NCI-H2227 treated with DMSO at 0.1 percent for 48 hours (cell line): ENCODE results near the gene MAP7.
"Not testable (repeated sequence)": the region's sequence is repeated elsewhere in the genome, so short reads cannot be mapped to it uniquely, and the experiment has no call there.

Experiments
- DNase-seq: peaks from one replicate; lab custom pipeline; 2025; lab: John Stamatoyannopoulos, UW

Gene MAP7

DNA sequence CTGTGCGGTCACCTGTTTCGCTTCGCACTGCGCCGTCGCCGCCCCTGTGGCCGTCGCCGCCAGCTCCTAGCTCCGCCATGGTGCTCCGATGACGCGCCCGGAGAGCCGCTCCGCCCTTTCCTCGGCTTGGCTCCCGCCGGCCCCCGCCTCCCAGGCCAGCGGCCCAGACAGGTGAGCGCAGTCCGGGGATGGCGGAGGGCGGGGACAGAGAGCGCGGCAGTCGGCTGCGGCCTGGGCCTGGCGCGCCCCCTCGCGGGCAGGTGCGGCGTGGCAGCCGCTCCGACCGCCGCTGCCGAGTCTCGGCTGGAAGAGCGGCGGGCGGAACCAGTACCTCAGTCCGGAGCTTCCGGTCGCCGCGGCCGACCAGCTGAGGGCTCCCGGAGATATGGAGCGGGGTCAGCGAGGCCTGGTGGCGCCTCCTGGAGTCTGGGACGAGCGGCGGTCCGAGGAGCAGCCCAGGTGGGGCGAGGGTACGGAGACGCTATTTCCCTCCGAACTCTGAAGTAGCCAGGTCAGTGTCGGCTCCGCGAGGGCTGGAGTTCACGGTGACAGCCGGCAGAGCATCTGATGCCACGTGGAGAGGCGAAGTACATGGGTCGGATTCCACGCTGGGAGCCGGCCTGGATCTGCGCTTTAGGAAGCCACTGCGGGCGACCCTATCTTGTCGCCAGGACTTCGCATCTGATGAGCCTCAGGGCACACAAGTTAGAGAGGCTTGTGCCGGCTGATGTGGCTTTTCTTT is at the start of gene MAP7:
Gene MAP7, minus strand, starts transcription at position 93 of the 742 bp plus-strand sequence. Its CDS starts 14 bp downstream, at position 79.
- DNase-seq, result peak; percentile 43

DNA sequence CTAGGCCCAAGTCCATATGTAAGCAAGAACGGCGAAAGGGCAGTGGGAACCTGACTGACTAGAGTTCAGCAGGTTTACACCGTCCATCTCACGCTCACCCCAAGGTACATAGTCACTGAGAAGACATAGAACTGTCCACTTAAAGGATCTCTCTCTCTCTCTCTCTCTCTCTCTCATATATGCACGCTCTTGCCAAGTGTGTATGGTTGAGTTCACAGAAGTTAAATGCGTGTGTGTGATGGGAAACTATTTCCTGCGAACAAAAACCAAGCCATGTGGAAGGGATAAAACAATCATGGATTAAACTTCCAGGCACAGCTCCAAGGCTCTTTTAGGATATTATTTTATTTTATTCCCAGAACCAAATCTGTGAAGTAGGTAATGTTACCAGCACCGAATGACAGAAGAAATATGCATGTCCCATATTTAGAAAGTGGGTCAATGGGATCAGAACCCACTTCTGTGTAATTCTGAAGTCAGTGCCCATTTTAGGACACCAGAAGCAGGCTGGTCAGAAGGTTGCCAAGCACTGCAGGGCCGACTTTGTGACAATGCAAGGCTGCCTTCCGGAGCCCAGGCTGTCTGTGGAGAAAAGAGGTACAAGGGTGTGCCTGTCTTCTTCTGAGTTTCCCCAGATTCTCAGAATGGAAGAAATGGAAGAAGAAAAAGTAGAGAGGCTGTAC is 49.2 kb upstream of the MAP7 start:
- DNase-seq, result no peak

DNA sequence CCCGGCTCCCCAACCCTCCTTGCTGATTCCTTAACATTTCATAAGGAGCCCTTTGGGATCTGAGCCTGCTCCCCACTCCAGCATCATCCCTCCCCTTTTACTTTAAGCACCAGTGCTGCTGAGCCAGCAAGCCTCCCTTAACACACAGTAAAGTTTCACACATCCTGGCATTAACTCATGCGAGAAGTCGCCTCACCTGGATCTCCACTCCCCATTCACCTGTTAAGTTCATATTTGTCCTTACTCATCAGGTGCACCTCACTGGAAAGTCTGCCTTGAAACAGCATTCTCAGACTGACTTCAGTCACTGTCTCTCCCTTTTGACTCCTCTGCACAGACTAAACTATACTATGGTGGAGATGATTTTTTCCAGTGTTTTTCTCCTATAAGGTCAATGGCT is 47.8 kb upstream of the MAP7 start:
- DNase-seq, result no peak

DNA sequence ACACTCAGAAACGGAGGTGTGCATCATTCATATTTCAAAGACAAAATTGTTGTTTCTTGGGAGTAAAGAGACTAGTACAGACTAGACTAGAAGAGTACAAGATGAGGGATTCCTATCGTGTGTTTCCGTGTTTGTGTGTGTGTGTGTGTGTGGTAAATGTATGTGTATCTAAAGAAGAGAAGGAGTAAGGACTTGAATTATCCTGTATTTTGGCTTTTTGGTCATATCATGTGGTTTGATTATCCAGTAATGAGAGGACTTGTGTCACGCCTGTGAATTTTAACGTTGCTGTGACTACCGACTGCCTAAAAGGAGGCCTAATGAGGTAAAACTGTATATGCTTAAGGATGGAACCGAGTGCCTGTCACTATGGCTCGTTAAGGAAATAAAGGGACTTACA is 44.4 kb upstream of the MAP7 start:
- no peak for DNase-seq

DNA sequence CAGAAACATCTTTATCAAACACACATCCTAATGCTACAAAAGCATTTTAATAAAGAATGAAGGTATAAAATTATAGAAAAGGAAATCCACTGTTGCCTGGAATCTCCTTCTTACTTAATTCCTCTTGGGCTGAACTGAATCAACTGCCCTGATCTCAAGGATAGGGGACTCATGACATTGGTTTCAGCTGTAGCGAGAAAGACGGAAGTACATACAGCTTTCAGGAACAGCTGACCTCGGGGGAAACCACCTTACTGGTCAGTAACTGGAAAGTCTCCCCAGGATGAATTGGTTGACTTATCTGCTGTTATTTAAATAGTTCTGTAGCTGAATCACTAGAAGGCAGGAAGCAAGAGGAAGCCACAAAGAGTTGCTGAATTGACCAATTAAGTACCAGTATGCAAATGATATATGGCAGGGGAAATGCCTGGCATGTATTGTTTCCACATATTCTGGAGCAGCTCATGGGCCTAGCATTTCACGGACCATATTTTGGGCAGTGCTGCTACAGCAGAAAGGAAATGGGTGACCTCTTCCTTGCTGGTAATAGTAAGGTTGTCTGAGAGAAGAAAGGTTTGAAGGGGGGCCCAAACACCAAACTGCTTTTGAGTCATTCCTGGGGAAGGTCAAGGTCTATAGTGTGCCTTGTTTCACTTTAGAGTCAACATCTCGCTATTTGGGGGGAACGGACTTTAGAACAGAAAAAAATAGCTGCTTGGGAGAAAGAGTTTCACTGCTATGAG is 43.7 kb upstream of the MAP7 start:
- DNase-seq, result no peak

DNA sequence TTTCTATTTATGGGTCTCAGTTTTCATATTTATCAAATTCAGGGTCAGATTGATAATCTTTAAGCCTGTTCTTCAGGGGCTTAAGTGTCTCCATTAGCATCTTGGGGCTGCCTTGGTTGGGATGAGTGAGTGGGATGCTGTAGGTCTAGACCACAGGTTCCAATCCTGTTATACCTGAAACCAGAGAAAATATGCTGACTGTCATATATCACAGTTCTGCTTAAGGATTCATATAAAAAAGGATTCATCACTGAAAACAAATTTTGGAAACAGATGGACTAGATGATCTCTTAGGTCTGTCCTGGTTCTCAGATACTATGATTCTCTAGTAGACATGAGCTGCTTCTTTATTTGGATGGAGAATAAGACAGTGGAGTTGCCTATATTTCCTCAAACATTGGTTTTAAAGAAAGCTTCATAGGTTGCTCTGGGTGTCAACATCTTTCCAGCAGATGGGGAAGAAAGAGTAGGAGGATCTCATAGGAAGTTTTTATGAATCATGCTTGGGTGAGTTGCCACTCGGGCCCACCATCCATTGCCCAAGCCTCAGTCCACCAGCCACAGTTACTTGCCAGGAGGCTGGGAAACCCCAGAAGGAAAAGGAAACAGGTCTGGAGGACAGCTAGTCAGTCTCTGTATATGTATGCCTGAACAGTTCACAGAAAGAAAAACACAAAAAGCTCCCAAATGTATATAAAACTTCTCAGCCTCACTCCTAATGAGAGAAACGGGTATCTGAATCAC is 42.9 kb upstream of the MAP7 start:
- DNase-seq, result no peak

DNA sequence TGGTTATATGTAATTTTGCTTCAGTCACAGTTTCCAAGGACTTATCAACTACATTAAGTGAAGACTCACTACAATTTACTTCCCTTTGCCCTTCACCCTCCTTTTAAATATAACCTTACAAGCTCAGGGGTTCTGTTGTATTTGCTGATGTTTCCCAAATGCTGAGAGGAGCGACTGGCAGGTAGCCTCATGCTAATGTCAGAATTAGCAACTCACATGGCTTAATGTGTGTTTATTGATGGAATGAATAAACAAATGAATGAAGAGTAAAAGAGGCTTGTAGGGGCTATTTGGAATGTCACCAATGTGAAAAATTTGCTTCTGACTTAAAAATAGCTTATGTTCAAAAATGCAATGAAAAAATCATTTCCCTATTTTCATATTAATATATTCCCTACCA is 41.4 kb upstream of the MAP7 start:
- no peak for DNase-seq

DNA sequence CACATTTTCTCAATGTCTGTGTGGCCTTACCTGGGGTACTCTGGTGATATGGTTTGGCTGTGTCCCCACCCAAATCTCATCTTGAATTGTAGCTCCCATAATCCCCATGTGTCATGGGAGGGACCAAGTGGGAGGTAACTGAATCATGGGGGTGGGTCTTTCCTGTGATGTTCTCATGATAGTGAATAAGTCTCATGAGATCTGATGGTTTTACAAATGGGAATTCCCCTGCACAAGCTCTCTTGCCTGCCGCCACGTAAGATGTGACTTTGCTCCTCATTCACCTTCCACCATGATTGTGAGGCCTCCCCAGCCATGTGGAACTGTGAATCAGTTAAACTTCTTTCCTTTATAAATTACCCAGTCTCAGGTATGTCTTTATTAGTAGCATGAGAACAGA is 40.6 kb upstream of the MAP7 start:
- not testable (repeated sequence) for DNase-seq

DNA sequence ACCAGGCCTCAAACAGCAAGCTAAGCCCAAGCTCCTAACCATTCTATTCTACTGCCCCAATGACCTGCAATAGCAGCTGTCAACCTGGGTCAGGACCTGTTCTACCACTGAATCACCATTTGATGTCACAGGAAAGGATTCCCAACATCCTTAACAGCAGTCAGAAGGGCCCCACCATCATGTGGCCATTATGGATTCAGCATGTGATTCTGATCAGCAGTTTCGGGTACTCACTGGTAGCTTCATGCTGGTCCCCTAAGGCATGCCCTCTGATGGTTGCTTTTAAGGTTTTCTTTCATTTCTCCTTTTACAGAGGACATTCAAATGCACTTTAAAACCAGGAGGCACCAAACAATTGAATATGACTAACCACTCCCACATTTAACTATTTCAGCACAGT is 37.3 kb upstream of the MAP7 start:
- DNase-seq, result no peak

DNA sequence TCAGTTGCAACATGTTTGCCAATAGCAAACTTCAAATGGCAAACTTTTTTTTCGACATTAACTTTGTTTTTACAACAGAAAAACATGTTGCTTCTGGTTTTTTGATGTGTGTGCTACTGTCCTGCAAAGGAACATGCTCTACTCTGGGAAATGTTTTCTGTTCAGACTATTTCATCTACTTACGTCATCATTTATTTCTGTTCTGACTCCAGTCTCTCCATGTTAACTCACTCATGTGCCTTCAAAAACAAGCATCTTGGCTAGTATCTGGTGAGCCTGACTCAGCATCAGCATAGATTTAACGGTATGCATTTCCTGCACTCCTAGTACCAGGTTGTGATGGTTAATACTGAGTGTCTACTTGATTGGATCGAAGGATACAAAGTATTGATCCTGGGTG is 36.1 kb upstream of the MAP7 start:
- DNase-seq, result no peak

DNA sequence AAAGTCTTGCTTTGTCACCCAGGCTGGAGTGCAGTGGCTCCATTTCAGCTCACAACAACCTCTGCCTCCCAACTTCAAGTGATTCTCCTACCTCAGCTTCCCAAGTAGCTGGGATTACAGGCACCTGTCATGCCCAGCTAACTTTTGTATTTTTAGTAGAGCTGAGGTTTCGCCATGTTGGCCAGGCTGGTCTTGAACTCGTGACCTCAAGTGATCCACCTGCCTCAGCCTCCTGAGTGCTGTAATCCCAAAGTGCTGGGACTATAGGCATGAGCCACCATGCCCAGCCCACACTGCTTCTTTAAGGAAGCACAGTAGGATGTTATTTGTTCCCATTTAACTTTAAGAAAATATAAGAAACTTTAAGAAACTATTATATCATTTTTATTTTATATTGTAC is 35.3 kb upstream of the MAP7 start:
- DNase-seq, result not testable (repeated sequence)

DNA sequence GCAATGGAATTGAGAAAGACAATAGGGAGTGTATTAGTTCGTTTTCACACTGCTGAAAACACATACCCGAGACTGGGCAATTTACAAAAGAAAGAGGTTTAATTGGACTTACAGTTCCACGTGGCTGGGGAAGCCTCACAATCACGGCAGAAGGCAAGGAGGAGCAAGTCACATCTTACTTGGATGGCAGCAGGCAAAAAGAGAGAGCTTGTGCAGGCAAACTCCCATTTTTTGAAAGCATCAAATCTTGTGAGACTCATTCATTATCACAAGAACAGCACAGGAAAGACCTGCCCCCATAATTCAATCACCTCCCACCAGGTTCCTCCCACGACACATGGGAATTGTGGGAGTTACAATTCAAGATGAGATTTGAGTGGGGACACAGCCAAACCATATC is 34.1 kb upstream of the MAP7 start:
- not testable (repeated sequence) for DNase-seq

DNA sequence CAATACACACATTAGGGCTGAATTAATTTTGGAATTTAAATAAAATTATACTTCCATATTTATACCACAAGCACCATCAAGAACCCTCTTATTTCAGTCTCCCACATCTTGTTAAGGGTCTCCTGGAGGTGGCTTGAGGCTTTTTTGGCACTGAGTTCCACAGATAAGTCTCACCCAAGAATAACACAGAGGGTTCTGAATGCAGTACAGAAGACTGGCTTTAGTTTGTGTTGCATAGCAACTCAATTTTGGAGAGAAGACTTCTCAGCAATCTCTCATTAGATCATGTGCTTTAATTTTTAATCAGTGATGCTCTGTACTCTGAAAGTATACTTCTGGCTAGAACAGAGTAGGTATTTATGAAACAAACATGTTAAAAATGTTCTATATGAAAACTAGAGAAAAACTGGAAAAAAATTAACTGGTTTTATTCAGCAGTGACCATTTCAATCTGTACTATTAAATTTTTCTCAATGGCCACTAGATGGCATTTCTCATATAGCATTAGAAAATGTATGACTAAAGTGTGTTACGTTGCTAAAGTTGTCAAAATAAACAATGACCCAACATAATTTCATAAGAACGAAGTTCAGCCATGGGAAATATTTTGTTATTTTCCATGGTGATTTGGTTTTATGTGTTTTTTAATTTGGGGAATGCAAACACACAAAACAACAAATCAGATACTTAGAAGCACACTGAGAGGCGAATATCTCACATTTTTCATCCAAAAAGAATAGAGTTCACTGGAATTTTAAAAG is 32.7 kb upstream of the MAP7 start:
- DNase-seq, result no peak

DNA sequence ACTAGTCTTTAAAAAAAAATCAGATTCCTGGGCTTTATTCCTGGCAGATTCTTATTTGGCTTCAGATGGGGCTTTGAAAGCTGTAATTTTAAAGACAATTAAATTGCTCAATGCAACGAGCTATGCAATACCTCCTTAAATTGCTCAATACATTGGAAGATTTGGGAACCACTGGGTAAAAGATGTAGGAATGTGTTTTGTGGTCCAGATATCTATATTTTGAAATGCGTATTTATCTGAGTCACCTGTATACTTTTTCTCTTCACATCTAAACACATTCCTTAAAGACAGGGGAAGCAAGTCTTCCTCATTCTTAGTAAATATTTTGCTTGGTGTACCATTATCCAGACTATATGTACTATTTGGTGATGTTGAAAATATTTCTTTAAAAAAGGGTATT is 29.6 kb upstream of the MAP7 start:
- no peak for DNase-seq

DNA sequence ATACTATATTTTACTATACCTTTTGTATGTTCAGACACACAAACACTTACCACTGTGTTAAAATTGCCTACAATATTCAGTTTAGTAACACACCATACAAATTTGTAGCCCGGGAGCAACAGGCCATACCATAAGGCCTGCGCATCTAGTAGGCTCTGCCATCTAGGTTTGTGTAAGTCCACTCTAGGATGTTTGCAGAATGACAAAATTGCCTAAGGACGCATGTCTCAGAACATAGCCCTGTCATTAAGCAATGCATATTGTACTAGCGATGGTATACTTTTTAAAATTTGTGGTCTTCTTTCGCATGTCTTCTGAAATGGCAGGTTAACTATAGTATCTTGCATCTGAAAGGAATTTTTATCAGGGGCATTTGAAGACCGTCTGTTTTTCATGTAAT is 26.6 kb upstream of the MAP7 start:
- DNase-seq, result no peak

DNA sequence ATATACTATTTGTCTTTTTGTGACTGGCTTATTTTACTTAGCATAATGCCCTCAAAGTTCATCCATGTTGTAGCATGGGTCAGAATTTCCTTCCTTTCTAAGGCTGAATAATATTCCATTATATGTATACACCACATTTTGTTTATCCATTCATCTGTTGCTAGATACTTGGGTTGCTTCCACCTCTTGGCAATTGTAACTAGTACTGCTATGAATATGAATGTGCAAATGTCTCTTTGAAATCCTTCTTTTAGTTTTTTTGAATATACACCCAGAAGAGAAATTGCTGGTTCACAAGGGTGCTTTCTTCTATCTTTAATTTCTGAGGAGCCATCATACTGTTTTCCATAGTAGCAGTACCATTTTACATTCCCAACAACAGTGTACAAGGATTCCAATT is 21.3 kb upstream of the MAP7 start:
- DNase-seq, result no peak

DNA sequence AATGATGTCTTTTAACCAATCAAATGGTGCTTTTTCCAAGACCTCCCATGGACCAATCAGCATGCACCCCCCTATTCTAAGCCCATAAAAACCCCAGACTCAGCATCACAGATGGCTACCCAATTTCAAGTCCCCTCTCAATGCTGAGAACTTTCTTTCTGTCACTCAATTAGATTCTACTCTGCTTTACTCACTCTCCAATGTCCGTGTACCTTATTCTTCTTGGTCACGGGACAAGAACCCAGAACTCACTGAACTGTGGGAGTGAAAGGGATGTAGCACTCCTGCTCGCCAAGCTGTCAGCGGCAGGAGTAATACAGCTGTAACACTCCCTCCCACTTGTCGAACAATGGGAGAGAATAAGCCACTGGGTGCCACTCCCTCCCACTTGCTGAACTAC is 20.8 kb upstream of the MAP7 start:
- no peak for DNase-seq

DNA sequence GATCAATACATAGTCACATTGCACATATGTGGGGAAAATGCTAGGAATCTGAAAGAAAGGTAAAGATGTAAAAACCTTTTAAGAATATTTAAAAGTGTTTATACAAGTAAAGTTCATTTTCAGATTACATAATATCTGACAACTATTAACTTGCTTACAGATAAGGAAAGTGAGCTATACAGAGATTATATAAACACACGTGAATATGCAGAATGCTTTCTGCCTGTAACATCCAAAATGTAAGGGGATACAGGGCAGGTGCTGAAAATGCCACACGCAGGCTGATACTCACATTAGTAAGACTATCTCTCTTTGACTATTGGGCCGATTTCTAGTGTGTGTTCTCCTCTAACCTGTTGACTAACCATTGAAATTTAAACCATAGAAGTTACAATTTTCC is 17.9 kb upstream of the MAP7 start:
- DNase-seq, result no peak

DNA sequence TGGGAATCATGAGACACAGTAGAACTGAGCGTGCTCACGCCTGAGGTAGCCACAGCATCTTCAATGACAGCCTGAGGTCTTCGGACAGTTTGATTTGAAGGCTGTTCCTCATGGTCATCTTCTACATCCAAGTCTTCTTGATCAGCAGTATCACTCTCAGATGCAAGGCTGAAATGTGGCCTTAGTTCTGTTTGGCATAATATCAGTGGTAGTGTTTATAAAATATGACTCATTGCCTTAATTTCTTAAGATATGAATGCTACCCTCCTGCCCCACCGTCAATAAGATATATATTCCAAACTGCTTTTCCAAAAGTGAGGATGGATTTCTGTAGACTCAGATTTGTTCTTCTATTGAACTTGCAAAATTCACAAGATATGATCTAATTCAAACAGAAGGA is 17.5 kb upstream of the MAP7 start:
- no peak for DNase-seq

DNA sequence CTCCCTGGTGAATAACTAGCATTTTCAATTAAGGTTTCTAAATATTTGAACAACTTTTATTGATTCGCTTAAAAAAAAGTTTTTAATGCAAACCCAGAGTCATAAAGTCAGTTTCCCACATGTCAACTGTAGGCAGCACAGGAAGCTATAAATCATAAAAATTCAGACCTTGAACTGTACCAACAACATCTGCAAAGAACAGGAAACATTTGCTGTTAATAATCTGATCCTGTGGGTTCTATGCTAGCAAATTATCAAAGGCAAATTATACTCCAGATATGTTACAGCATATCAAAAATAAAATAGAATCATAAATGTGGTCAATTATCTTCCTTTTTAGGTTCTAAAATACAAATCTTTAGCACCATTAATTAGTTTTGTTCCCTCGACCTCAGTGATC is 16.6 kb upstream of the MAP7 start:
- no peak for DNase-seq

DNA sequence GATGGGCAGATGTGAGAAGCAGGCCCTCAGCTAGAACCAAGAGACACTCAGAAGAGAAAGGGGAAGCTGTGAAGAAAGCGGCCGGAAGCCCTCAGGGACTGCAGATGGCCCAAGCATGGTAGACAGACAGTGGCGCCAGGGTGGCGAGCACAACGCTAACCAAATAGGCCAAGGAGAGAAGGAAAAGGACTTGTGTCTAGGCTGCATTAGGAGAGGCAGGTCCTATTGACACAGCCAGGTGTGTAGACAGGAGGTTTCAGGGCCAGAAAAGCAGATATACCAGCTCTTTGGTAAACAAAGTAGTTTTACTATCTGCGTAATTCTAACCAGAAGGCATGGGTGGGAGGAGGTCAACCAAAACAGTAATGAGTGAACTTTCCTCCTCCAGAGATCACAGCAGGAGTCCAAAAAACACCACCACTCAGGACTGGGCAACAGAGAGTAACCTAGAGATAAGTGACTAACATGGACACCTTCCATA is 15.8 kb upstream of the MAP7 start:
- DNase-seq, result no peak

DNA sequence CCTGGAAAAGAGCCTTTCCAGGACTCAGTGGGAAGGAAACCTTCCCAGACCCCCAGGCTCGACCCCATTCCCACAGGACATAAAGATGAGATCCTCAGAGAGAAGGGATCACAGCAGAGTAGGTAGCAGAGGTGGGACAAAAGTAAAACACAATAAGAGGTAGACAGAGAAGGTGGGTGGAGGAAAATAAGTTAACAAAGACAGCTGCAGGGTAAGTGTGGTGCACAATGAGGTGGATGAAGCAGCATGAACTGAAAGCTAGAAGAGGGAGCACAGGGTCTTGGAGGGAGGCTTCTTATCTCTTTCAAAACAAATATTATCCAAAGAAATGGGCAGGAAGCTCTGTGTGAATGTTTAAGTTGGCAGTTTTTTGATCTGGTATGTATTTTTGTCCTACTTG is 14.0 kb upstream of the MAP7 start:
- no peak for DNase-seq
